ENCODE results near the gene JADE2.
"Not testable (repeated sequence)": the region's sequence is repeated elsewhere in the genome, so short reads cannot be mapped to it uniquely, and the experiment has no call there.

The JADE2 gene

DNA sequence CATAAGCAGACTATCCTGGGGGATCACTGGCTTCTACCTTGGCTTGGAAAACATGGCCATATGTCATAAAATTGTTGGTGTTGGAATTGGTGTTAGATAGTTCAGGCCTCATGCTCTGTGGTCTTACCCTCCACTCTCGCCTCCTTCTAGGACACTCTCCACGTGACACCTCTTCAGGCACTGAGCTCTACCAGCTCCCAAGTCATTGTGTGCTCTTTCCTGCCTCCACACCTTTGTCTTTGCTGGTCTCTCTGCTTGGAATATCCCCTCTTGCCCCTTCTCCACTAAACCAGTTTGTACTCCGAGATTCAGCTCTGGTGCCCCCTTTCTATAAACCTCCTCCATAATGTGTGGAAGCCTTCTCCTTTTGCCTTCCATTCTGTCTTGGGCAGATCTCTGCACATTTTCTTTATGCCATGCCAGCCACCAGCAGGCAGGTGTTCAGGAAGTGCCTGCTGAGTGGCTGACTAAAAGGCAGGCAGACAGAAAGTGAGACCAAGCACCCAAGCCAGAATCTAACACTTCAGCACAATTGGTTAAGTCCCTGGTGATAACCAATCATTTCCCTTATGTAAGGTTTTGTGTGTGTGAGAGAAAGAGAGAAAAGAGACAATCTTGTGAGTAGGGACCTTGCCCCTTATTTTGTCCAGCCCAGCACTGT lies 69.5 kb downstream of the JADE2 start:
- no peak for DNase-seq

DNA sequence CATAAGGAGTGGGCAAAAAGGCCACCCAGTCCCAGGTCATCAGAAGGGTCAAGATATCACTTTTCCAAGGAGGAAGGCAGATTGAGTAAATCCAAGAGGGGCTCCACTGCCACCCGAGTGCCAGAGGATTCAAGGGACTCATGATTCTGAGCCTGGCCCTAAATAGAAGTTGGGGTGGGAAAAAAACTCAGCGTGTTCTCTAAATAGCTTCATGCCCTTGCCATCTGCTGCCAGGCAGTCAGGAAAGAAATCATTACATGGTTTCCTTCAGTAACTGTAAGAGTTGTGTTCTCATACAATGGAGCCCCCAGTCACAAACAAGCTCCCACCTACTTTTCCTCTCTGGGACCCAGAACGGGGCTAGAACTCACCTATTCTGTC lies 70.0 kb downstream of the JADE2 start:
- no peak for DNase-seq

DNA sequence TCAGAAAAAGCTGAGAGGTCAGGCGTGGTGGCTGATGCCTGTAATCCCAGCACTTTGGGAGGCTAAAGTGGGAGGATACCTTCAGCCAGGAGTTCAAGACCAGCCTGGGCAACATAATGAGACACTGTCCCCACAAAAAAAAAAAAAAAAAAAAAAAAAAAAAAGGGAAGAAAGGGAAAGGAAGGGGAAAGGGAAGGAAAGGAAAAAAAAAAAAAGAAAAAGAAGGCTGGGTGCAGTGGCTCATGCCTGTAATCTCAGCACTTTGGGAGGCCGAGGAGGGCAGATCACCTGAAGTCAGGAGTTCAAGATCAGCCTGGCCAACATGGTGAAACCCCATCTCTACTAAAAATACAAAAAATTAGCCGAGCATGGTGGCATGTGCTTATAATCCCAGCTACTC lies 74.3 kb downstream of the JADE2 start:
- DNase-seq: not testable (repeated sequence)

DNA sequence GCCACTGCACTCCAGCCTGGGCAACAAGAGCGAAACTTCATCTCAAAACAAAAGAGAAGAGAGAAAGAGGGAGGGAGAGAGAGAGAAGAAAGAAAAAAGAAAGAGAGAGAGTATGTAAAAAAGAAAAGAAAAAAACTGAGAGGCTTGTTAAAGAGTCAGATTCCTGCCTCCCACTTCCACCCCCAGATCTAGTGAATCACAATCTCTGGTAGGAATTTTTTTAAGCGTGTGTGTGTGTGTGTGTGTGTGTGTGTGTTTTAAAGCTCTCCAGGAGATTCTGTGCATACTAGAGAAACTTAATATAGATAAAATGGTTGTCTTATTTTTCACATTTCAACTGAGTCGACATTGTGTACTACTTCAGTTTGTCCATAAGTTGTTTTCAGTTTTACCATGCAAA lies 75.1 kb downstream of the JADE2 start:
- no peak for DNase-seq

DNA sequence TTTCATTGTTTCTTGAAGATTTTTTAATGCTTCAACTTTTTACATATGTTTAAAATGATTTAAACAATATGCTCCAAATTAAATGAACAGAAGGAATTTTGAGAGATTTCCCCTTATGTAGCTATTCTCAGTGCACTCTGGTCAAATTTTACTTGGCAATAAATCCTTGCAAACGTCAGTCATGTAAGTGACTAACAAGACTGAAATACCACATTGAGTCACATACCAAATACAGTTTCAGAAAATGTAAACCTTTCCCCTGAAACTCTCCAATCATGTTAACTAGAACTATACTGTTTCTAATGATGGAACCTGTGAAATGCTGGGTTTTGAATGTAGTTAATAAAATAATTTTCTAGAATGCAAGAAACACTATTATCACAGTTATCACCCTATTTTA lies 77.6 kb downstream of the JADE2 start:
- no peak for DNase-seq

DNA sequence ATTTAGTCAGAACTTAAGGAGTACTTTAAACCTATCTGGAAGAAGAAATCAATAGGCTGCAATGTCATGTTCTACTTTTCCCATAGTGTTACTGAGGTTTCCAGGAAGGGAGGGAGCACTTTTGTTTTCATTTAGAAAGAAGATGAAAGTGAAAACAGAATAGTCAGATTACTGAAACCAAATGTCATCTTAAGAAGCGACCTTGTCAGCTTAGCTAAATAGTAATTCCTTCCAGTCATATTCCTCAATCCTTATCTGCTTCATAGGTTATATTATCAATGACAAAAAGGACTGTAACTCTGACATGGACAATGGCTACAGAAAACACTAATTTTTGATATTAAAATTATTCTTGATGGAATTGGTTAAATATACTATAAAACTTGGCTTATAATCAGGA lies 79.4 kb downstream of the JADE2 start:
- no peak for DNase-seq

DNA sequence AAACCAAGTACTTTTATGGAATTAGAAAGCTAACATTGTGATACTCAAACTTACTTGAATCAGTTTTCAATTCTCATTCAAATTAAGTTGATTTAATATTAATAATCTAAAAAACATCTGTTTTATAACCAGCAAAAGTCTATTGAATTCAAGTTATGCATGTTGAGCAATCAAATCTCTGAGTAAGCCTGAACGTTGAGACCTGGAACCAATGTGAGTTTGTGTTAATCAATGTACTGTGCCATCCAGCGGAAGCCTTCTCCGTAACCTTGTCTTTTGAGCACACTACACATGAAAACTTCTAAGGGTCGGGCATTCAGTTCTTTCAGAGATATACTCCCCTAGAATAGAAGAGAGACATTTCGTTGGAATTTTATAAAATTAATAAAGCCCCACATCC lies 81.3 kb downstream of the JADE2 start:
- DNase-seq: no peak

DNA sequence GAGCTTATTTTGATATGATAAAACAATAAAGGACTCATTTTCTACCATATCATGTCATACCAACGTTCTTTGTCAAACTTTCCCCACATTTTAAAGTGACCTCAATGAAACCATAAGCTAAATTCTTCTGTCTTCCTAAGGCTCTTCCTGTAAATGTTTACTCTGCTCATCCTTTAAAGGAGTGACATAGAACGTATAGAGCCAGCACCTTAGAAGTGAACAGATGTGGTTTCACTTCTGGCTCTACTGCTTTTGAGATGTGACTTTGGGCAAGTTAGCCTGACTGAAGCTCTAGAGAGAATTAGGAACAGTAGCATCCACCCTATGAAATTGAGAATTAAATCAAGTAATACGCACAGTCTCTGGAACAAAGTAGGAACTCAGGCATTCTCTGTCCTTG lies 83.1 kb downstream of the JADE2 start:
- no peak for DNase-seq

DNA sequence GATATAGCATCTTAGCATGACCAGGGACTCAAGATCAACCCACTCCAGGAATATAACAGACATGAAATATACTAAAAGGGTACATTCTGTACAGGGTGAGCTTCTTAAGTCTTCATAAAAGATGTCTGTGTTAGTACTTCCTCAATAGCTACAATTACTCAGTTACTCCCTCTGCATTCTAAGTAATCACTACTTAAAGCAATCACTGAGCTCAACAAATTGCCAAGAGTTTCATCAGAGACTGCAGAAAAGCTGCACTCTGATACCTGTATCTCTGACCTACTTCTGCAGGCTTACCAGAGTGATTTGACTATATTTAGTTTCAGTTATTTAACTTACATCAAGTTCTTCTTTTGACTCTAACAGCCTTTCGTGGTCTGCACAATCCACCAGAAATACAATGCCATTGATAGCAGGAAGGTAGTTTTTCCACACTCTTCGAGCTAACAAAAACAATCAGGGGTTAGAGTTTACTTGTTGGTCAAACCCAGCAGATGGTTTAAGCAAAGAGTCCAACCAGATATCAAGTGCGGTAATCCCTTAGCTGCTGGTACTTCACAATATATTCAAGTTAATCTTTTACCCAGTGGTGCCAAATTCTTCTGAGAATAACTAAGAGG lies 83.9 kb downstream of the JADE2 start:
- no peak for DNase-seq

DNA sequence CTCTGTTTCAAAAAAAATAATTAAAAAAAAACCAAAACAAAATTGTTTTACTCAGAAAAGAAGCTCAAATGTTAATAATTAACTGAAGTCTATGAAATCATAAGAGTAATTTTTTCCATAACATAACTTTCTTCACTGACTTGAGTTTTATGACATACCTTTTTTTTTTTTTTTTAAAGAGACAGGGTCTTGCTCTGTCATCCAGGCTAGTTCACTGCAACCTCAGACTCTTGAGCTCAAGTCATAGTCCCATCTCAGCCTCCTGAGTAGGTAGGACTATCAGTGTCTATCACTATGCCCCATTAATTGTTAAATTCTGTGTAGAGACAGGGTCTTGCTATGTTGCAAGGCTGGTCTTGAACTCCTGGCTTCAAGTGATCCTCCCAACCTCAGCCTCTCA lies 85.3 kb downstream of the JADE2 start:
- DNase-seq: no peak

DNA sequence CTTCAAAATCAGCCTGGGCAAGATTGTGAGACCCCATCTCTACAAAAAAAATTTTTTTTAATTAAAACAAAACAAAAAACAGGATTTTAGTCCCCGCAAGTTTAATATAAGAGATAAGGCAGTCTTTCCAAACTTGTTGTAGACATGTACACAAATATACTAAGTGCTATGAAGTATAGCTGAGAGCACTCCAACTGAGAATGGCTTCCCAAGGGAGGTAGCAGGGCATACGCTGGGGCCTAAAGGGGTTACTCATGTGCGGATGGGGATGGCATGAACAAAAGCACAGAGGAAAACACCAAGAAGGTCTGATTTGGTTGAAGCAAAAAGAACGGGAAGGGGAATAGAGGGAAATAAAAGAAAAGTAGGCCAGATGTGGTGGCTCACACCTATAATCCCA lies 86.0 kb downstream of the JADE2 start:
- no peak for DNase-seq

DNA sequence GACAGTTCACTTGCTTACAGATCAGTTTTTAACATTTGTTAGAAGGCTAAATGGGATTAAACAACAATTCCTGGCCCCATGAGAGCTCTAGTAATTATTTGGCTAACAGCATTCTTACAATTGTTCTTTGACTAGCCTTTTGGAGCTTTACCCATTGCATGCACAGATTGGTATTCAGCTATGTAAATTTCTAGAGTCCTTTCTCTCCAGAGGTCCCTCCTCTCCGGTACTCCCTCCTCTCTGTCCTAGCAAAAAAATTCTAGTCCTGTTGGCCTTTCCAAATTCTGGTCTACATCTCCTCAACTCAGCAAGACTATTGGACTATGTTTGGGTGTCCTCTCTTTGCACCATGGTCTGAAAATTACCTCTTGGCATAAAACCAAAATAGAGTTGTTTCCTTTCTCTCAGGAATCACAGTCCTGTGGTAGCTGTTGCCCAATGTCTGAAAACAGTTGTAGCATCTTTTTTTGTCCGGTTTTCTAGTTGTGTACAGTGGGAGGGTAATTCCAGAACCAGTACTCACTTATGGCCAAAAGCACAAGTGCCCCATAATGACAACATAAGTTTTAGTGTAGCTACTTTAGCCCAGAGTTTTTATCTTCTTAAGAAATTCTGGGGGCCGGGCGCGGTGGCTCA lies 89.1 kb downstream of the JADE2 start:
- no peak for DNase-seq

DNA sequence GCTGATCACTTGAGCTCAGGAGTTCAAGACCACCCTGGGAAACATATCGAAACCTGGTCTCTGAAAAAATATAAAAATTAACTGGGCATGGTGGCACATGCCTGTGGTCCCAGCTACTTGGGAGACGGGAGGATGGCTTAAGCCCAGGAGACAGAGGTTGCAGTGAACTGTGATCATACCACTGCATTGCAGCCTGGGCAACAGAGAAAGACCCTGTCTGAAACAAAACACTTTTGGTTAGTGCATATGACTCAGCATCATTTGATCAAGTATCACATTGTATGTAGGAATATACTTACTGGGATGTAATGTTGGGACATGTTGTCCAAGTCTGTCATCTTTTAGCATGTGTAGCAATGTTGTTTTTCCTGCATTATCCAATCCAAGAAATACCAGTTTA lies 95.2 kb downstream of the JADE2 start:
- no peak for DNase-seq

DNA sequence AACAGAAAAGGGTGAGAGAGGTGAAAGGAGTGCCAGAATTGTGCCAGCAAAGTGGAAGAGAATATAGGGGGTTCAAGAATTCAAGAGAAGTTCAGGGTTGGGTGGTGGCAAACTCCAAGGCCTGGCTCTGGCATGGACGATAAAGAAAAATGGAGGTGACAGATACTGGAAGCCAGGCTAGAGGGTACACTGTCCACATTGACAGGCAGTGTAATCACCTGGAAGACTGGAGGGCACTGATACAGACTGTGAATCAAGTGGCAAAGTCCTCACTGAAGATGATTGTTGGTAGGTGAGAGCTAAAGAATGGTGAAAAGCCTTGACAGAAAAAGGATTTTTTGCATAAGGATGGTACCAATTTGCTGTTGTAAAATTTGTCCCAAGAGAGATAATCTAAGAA lies 100.1 kb downstream of the JADE2 start:
- no peak for DNase-seq

DNA sequence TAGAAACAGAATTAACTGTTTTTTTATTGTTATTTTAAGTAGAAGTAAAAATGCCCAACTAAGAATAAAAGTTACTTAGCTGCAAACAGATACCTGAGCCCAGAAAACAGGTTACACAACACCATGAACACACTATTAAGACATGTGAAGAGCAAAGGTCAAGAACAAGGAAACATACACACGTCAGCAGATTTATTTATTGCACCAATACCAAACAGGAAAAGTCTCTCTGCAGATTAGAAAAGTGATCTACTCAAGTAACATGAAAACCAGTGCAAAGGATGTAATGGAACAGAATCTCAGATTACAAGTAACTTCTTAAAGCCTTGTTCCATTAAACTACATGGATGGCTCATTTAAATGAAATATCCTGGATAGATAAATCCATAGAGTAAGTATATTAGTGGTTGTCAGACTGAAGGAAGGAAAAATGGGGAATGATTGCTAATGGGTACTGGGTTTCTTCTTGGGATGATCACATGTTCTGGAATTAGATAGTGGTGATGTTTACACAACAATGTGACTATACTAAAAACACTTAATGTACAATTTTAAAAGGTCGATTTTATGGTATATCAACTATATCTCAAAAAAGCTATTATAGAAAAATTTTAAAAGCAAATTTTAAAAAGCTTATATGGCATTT lies 101.0 kb downstream of the JADE2 start:
- no peak for DNase-seq
